Measurements from ENCODE around the gene GNAT2.

GRCh38 chr1:109658533-109659042 lies 39.2 kb upstream of the GNAT2 start:
- no peak for TF ChIP-seq CTCF (IDR thresholded peaks at IDR 0.05)
- TF ChIP-seq POLR2A (IDR thresholded peaks at IDR 0.05), result no peak
- TF ChIP-seq POLR2AphosphoS5 (IDR thresholded peaks at IDR 0.05), result no peak
